Measurements from ENCODE around the gene EHD4.

The EHD4 gene

DNA sequence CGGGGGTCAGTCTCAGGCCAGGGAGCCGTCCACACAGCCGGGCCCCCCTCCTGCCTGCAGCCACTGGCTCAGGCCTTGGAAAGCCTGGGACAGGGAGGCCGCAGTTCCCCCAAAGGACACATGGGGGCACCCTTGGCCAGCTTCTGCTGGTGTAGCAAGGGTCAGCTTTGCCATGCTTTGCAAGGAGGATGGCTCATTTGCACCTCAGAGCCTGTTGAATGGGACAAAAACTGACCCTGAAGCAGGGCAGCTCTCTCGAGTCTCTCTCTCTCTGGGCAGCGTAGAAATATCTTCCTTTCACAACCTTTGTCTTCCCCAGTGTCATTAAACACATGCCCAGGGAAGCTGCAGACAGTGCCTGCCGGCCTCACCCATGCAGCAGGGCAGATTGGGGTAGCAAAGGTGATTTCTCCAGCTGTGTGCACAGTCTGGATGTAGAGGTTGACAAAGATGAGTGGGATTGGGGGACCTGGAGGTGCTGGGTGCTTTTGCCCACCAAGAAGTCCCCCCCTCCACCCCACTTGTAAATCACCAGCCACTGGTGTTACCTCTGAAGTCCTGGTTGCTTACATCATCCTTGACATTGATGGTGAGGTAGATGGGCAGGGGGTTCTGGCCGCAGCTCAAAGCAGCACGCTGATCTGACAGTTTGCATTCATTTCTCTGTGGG is 17.4 kb upstream of the EHD4 start:
- H3K27ac ChIP-seq: no peak overlapping the region
- TF ChIP-seq ZFX (IDR thresholded peaks at IDR 0.05): no peak
- TF ChIP-seq, protein P1, sequence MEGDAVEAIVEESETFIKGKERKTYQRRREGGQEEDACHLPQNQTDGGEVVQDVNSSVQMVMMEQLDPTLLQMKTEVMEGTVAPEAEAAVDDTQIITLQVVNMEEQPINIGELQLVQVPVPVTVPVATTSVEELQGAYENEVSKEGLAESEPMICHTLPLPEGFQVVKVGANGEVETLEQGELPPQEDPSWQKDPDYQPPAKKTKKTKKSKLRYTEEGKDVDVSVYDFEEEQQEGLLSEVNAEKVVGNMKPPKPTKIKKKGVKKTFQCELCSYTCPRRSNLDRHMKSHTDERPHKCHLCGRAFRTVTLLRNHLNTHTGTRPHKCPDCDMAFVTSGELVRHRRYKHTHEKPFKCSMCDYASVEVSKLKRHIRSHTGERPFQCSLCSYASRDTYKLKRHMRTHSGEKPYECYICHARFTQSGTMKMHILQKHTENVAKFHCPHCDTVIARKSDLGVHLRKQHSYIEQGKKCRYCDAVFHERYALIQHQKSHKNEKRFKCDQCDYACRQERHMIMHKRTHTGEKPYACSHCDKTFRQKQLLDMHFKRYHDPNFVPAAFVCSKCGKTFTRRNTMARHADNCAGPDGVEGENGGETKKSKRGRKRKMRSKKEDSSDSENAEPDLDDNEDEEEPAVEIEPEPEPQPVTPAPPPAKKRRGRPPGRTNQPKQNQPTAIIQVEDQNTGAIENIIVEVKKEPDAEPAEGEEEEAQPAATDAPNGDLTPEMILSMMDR (conservative IDR thresholded peaks at IDR 0.05): peak; percentile 98

DNA sequence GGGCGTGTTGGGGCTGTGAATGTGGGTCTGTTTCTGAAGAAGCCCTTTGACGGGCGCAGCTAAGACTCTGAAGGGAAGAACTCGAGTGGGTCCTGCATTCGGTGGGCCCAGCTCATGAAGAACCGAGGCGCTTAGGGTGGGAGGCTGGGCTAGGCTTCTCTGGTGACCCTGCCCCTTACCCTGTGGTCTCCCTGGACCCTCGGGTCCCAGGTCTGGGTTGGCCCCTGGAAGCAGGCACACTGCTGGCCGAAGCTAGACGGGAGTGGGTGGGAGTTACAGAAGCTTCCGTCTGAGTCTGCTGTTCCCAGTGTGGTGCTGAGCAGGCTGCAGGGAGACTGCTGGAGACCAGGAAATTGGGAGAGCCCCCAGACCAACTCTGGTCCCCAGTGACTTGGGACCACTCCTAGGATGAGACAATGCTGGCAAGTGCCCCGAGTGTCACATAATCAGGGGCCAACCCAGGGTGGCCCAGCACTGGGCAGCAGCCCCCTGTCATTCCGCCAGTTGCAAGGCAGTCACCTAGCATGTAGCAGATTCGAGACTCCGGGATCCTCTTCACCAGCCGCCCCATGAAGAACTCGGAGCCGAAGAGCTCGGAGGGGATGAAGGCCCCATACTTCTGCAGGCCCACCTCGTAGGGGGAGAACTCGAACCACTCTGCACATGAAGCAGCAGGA is 16.7 kb upstream of the EHD4 start:
- no peak overlapping the region for H3K27ac ChIP-seq

DNA sequence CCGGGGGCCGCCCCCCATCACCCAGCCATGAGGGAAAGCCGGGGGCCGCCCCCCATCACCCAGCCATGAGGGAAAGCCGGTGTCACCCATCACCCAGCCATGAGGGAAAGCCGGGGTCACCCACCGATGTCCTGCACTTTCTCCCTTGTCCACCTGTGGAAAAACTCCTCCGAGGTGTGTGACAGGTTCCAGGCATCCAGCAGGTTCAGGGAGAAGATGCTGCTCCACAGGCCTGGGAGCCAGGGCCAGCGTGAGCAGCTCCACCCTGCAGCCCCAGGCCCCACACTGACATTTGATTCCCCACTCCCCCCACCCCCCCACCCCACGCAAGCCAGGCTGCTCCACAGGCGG is 15.5 kb upstream of the EHD4 start:
- H3K27ac ChIP-seq: no peak overlapping the region
- no peak for TF ChIP-seq ZFX (IDR thresholded peaks at IDR 0.05)
- TF ChIP-seq, protein P1 (conservative IDR thresholded peaks at IDR 0.05): no peak

More for the DNA sequence above, 16.7 kb upstream of the EHD4 start:
- TF ChIP-seq, protein P1 (conservative IDR thresholded peaks at IDR 0.05): no peak
- no peak for TF ChIP-seq ZFX (IDR thresholded peaks at IDR 0.05)

DNA sequence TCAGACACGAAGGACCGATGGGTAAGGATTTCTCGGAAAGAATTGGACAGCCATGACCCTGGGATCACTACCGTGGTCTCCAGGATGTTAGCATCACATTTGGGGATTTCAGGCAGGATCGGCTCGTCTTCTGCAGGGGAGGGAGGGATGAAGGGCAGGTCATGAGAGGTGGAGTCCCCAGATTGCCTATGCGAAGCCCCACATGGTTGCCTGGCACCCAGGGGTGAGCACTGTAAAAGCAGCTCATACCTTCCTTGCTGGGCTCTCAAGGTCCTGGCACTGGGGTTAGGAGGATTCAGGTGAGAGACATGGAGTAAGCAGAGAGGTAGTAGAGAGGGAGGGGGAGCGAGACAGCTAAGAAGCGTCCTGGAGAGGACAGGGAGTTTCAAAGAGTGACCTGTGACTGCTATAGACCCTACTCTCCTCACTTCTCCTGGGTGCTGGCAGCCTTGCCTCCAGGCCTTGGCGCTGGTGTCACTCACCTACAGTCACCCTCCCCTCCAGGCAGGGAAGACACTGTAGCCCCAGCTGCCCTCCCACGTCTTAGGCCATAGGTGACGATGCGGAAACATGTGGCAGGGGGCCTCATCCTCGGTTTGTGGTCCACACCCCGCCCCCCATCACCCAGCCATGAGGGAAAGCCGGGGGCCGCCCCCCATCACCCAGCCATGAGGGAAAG is 15.0 kb upstream of the EHD4 start:
- TF ChIP-seq, protein P1 (conservative IDR thresholded peaks at IDR 0.05): no peak
- no peak for TF ChIP-seq ZFX (IDR thresholded peaks at IDR 0.05)
- no peak overlapping the region for H3K27ac ChIP-seq

DNA sequence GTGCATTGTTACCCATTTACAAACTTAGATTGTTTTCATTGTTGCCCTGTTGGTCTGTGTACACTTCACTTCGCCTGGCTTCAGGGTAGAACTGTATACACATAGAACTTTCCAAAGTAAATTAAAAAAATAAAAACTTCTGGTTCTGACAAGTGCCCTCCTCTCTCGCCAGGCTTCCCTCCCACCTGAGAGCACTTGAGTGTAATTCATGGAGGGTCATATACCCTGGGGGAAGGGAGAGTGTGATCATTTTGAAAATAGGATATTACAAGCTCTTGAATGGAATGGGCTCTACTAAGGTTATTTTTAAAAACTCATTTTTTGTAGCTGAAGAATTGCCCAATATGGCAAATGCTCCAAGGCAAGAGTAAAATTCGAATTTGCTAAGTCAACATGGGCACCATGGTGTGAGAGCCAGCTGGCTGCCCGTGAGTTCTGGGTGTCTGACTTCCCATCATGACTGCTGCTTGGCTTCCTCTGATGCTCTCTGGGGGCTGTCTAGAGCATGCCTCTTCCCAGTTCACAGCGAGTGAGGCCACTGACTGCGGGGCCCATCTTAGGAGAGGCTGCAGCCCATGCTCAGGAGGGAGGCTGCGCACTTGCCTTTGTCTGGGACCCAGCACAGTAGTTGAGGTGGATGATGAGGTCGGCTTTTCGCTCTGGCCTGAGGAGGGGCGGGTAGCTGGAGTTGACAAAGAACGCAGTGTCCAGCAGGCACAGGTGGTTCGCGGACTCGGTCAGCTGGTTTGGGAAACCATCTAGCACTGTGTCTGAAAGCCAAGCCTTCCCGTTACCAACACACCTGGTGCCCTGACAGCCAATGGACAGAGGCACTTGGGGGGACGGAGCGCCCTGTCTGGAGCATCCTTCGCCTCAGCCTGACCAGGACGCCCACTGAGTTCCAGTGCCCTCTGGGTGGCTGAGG is 13.1 kb upstream of the EHD4 start:
- no peak overlapping the region for H3K27ac ChIP-seq
- TF ChIP-seq ZFX (IDR thresholded peaks at IDR 0.05): no peak
- TF ChIP-seq, protein P1 (conservative IDR thresholded peaks at IDR 0.05): no peak

DNA sequence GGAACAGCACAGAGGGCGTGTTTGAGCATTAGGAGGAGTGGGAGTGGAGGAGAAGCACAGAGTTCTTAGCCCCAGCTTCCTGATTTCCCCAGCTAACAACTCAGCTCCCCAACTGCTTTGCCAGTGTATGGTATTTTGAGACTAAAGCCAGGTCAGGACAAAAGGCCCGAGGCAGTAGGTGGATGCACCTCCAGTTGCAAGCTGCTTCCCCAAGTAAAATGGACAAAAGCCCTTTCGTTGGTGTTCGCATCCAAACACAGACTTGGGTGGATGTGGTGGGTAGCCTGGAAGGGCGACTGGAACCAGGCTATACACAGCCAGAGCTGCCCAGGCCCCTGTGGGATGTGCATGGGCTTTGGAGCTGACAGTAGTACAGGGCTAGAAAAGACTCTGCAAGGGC is 12.3 kb upstream of the EHD4 start:
- H3K27ac ChIP-seq: no peak overlapping the region

More for the DNA sequence above, 12.3 kb upstream of the EHD4 start:
- TF ChIP-seq ZFX (IDR thresholded peaks at IDR 0.05): no peak
- TF ChIP-seq, protein P1 (conservative IDR thresholded peaks at IDR 0.05): no peak
